Fibroblast of peridontal ligament (primary cell): ENCODE data around the gene MRPS27.

Experiments used
- DNase-seq: peaks from one replicate; pipeline ENCODE4 v3.0.0-alpha.2; 2010; ENCODE audit errors: extremely low read depth

The MRPS27 gene

DNA sequence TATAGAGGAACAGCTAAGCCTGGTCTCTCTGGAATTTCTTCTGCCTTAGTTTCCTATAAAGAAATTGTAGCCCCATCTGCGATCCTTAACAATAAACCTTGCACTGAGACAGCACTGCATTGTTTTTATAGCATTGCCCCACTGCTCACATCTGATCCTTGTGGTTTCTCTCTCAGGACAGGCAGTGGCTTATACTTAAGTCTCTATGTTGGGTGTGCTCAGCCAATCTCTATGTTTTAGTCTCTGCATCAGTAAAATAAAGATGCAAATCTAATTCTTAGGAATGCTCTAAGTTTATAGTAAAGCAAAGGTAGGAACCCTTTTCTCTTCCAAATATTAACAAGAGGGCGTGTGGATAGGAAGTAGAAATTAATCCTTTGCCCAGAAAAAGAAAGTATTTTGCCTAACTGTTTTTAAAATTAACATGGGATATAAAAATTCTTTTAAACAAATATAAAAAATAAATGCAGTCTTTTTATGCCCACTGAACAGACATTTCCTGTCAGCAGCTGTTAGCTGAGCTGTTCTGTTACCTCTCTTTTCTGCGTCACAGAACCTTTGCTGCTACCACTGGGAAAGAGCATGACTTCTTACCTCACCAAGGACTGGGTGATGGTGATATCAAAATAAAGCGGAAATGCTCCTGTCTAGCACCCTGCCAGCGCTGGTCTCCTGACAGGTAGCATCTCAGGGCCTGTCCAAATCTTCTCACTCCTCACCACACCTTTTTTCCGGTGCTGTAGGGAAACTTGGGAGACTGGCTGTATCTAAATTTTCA, 29.5 kb downstream of the MRPS27 start:
- no peak for DNase-seq

- DNase-seq = no peak
Observed at GRCh38 chr5:72288924-72289323, 31.1 kb downstream of the MRPS27 start.

GRCh38 chr5:72286798-72287197, 33.2 kb downstream of the MRPS27 start:
- no peak for DNase-seq

DNA sequence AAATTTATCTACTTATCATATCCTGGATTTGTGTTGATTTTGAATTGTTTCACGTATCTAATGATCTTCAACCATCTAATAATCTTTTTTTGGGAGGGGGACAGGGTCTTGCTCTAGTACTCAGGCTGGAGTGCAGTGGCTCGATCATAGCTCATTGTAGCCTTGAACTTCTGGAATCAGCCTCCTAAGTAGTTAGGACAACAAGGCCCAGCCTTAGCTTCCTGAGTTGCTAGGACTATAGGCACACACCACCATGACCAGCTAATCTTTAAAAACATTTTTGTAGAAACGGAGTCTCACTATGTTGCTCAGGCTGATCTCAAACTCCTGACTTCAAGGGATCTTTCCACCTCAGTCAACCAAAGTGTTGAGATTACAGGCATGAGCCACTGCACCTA, 34.6 kb downstream of the MRPS27 start:
- no peak for DNase-seq

- DNase-seq = no peak
Observed at GRCh38 chr5:72284559-72285423, 35.2 kb downstream of the MRPS27 start.

GRCh38 chr5:72283358-72283757, 36.7 kb downstream of the MRPS27 start:
- no peak for DNase-seq

- peak; percentile 60 for DNase-seq
Observed at GRCh38 chr5:72282878-72283277, 37.2 kb downstream of the MRPS27 start.

- peak; percentile 98 for DNase-seq
Observed at GRCh38 chr5:72281764-72282499, 38.1 kb downstream of the MRPS27 start.

- DNase-seq = no peak
Observed at GRCh38 chr5:72281430-72281763, 38.6 kb downstream of the MRPS27 start.

DNA sequence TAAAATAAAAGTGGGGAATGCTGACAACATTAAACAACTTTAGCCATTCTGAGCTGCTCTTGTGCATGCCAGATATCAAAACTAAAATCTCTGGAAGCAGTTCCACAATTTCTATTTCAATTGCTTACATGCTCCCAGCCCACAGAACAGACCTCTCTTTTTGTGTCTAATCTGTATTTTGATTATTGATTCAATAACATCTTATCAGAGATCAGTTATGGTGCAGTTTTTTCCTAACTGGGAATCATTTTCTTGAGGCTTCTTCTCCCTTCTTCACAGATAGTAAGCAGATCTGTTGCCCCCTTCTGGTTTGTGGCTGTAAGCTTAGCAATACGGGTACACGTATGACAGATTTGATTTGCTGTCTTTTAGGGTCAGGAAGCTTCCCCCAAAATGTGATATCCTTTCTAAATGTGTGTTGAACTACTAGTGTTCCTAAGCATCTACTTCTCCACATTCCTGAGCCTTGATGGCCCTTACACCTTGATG, 39.4 kb downstream of the MRPS27 start:
- peak; percentile 80 for DNase-seq

- no peak for DNase-seq
Observed at GRCh38 chr5:72276219-72276752, 43.8 kb downstream of the MRPS27 start.

DNA sequence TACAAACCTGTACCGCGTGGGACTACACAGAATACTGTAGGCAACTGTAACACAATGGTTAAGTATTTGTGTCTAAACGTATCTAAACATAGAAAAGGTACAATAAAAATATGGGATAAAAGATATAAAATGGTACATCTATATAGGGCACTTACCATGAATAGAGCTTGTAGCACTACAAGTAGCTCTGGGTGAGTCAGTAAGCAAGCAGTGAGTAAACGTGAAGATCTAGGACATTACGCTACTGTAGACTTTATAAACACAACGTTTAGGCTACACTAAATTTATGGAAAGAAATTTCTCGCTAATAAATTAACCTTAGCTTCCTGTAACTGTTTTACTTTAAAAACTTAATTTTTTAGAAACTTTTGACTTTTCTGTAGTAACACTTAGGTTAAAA, 46.5 kb downstream of the MRPS27 start:
- DNase-seq = no peak

DNA sequence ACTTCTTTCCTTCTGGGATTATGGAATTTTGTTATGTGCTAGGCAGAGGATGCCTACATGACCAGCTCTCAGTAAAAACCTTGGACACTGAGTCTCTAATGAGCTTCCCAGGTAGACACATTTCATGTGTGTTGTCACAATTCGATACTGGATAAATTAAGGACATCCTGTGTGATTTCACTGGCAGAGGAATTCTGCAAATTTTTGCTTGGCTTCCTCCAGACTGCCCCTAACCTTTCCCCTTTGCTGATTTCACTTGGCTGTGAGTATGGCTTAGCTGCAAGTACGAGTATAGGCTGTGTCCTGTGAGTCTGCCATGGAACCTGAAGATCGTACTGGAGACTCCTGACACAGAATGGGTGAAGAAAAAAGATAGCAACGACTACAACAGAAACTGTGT, 47.6 kb downstream of the MRPS27 start:
- DNase-seq = no peak

DNA sequence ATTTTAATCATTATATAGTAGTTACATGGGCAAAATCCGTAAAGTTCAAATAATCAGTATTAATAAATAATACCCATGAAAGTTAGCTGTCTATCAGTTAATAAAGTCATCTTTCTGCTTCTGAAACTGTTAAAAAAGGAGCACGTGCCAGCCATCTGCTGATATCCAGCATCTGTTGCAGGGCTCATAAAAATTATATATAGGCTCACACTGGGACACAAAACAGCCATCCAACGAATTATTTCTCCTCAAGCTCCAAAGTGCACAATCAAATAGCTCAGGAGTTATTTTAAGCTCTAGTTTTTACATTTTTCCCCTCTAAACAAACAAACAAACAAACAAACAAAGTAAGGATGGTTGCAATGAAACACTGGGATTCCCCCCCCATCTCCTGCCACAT, 48.3 kb downstream of the MRPS27 start:
- DNase-seq = no peak

GRCh38 chr5:72270037-72270436, 50.0 kb downstream of the MRPS27 start:
- no peak for DNase-seq

GRCh38 chr5:72269411-72269780, 50.6 kb downstream of the MRPS27 start:
- no peak for DNase-seq

DNA sequence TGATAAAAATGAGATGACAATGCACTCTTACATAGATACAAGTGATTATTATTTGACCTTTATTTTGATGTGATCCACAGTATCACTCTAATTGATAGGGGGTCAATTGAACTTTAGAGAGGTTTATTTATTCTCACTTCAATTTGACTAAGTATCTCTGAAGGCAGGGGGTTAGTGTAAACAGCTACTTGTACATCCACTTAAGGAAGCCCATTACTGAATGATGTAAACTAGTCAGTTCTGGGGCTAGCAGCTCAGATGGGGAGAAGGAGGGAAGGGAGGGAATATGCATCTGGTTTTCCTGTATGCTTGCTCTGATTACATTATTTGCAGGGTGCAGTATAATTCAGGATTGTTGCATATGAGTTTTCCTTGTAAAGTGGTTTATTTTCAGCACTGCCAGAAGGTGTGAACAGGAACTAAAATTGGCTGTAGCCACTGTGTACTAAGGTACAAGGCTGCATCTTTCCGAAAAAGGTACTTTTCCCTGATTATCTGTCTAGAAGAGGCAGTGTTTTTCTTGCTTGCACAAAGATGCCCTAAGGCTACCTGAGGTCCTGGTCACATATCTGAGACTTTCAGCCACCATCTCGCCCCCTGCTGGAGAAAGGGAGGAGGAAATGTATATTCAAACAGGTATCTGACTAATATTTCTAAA, 51.2 kb downstream of the MRPS27 start:
- DNase-seq = no peak

- DNase-seq = no peak
Observed at GRCh38 chr5:72268260-72268659, 51.8 kb downstream of the MRPS27 start.

- peak; percentile 42 for DNase-seq
Observed at GRCh38 chr5:72267685-72268084, 52.4 kb downstream of the MRPS27 start.

- DNase-seq = no peak
Observed at GRCh38 chr5:72266862-72267261, 53.2 kb downstream of the MRPS27 start.

DNA sequence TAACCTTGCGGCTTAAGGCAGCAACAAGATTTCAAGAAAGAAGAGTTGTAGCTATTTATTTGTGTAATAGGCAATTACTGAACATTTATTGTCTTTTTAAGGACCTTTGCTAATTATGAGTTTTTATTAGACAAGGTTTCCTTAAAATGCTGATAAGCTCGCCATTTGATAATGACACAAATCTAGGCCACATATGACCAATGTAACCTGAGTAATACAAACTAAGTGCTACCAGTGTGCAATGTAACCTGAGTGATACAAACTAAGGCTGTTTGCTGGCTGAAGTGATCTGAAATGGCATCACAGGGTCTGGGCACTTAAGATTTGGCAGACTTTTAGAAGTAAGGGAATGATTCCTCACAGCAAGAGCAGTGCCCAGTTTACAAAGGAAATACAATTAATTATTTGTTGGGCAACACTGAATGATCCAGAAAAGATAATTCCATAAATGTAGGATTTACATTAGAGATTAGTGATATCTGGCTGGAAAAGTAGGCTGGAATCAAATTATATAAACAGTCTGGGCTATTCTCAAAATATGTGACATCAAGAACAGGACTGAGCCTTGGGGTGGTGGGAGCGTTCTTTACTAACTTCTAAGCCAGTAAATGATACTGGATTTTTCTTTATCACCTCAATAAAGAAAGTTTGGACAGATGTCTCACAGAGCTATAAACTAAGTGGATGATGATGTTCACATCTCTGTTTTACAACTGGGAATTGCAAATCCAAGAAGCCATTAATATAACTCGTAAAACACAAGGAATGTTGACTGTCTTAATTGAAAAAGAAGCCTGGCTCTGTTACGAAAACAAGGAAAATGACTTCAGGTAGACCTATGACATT, 54.8 kb downstream of the MRPS27 start:
- no peak for DNase-seq
